ENCODE results near the gene PLCB1. TPM values are rescaled to one million over a fixed set of nuclear protein-coding genes. Genes with fewer than 3 reads are reported as not detected.
"Not testable (repeated sequence)": the region's sequence is repeated elsewhere in the genome, so short reads cannot be mapped to it uniquely, and the experiment has no call there.

PLCB1 gene
- 1 to 10 TPM; 3.2 to 3.4 TPM for total RNA-seq

GRCh38 chr20:8131598-8132483 lies at the start of gene PLCB1:
Gene PLCB1, plus strand, starts transcription at chr20:8132266. Its CDS starts 386 bp downstream, at chr20:8132652.
- Mint-ChIP-seq H3K27ac (no peak within 1 kb of the TSS), H3K4me3 (peak within 1 kb of the TSS; percentile 83), H3K4me1 (ENCODE audit: low read depth) (peaks cover 29% of the 10 kb centered on the region), H3K27me3 (ENCODE audit: low read depth) (peaks cover 45% of the 10 kb centered on the region), H3K9me3 (no peaks in the 10 kb centered on the region), H3K36me3 (ENCODE audit: insufficient read depth in 2 of 2) (no peaks in the 10 kb centered on the region)
- ATAC-seq (replicated peaks in 1 of 2) (peak; percentile 89), DNase-seq (peak; percentile 83)

- Mint-ChIP-seq H3K4me1 (ENCODE audit: low read depth) (no peaks in the 10 kb centered on the region), H3K36me3 (ENCODE audit: insufficient read depth in 2 of 2) (no peaks in the 10 kb centered on the region), H3K4me3 (no peak overlapping the region), H3K27me3 (ENCODE audit: low read depth) (peaks cover 5% of the 10 kb centered on the region), H3K27ac (no peak overlapping the region), H3K9me3 (no peaks in the 10 kb centered on the region)
- ATAC-seq (replicated peaks in 1 of 2) (no peak), DNase-seq (no peak)
Measured at GRCh38 chr20:8082989-8083388, 49.1 kb upstream of the PLCB1 start.

- DNase-seq (no peak), ATAC-seq (replicated peaks in 1 of 2) (no peak)
- Mint-ChIP-seq H3K4me3 (no peak overlapping the region), H3K9me3 (no peaks in the 10 kb centered on the region), H3K4me1 (ENCODE audit: low read depth) (no peaks in the 10 kb centered on the region), H3K27ac (no peak overlapping the region), H3K36me3 (ENCODE audit: insufficient read depth in 2 of 2) (no peaks in the 10 kb centered on the region), H3K27me3 (ENCODE audit: low read depth) (peaks cover 8% of the 10 kb centered on the region)
Measured at GRCh38 chr20:8089668-8090067, 42.4 kb upstream of the PLCB1 start.

- no peaks in the 10 kb centered on the region for H3K36me3 Mint-ChIP-seq (ENCODE audit: insufficient read depth in 2 of 2)
- H3K27ac Mint-ChIP-seq, result no peak overlapping the region
- H3K4me3 Mint-ChIP-seq, result no peak overlapping the region
- ATAC-seq (replicated peaks in 1 of 2) (no peak), DNase-seq (no peak)
- no peaks in the 10 kb centered on the region for H3K9me3 Mint-ChIP-seq
- H3K4me1 Mint-ChIP-seq (ENCODE audit: low read depth), result no peaks in the 10 kb centered on the region
- H3K27me3 Mint-ChIP-seq (ENCODE audit: low read depth), result peaks cover 8% of the 10 kb centered on the region
Measured at GRCh38 chr20:8094415-8094818, 37.6 kb upstream of the PLCB1 start.

GRCh38 chr20:8094850-8095249 lies 37.2 kb upstream of the PLCB1 start:
- DNase-seq (no peak), ATAC-seq (replicated peaks in 1 of 2) (no peak)
- Mint-ChIP-seq H3K36me3 (ENCODE audit: insufficient read depth in 2 of 2) (no peaks in the 10 kb centered on the region), H3K27me3 (ENCODE audit: low read depth) (peaks cover 8% of the 10 kb centered on the region), H3K9me3 (no peaks in the 10 kb centered on the region), H3K27ac (no peak overlapping the region), H3K4me1 (ENCODE audit: low read depth) (no peaks in the 10 kb centered on the region), H3K4me3 (no peak overlapping the region)

GRCh38 chr20:8095648-8096572 lies 36.2 kb upstream of the PLCB1 start:
- no peak overlapping the region for H3K4me3 Mint-ChIP-seq
- H3K27me3 Mint-ChIP-seq (ENCODE audit: low read depth), result peaks cover 13% of the 10 kb centered on the region
- H3K27ac Mint-ChIP-seq, result no peak overlapping the region
- H3K4me1 Mint-ChIP-seq (ENCODE audit: low read depth), result no peaks in the 10 kb centered on the region
- DNase-seq (no peak), ATAC-seq (replicated peaks in 1 of 2) (no peak)
- H3K36me3 Mint-ChIP-seq (ENCODE audit: insufficient read depth in 2 of 2), result no peaks in the 10 kb centered on the region
- H3K9me3 Mint-ChIP-seq, result no peaks in the 10 kb centered on the region

GRCh38 chr20:8097307-8097706 lies 34.8 kb upstream of the PLCB1 start:
- DNase-seq, result no peak
- Mint-ChIP-seq H3K27ac (no peak overlapping the region), H3K4me3 (no peak overlapping the region), H3K36me3 (ENCODE audit: insufficient read depth in 2 of 2) (no peaks in the 10 kb centered on the region), H3K9me3 (no peaks in the 10 kb centered on the region), H3K27me3 (ENCODE audit: low read depth) (peaks cover 19% of the 10 kb centered on the region), H3K4me1 (ENCODE audit: low read depth) (no peaks in the 10 kb centered on the region)
- no peak for ATAC-seq (replicated peaks in 1 of 2)

- H3K27me3 Mint-ChIP-seq (ENCODE audit: low read depth), result peaks cover 21% of the 10 kb centered on the region
- H3K9me3 Mint-ChIP-seq, result peaks cover 10 to 13% of the 10 kb centered on the region in 2 donors
- H3K4me1 Mint-ChIP-seq (ENCODE audit: low read depth), result no peaks in the 10 kb centered on the region
- no peak for DNase-seq
- H3K4me3 Mint-ChIP-seq, result no peak overlapping the region
- H3K36me3 Mint-ChIP-seq (ENCODE audit: insufficient read depth in 2 of 2), result peaks cover 8 to 11% of the 10 kb centered on the region in 2 donors
- H3K27ac Mint-ChIP-seq, result no peak overlapping the region
- no peak for ATAC-seq (replicated peaks in 1 of 2)
Measured at GRCh38 chr20:8104252-8104651, 27.8 kb upstream of the PLCB1 start.

GRCh38 chr20:8114612-8115011 lies 17.5 kb upstream of the PLCB1 start:
- H3K36me3 Mint-ChIP-seq (ENCODE audit: insufficient read depth in 2 of 2); H3K27me3 Mint-ChIP-seq (ENCODE audit: low read depth); DNase-seq; ATAC-seq (replicated peaks in 1 of 2); H3K4me1 Mint-ChIP-seq (ENCODE audit: low read depth); H3K9me3 Mint-ChIP-seq; H3K27ac Mint-ChIP-seq; H3K4me3 Mint-ChIP-seq: not testable (repeated sequence)

GRCh38 chr20:8115436-8115835 lies 16.6 kb upstream of the PLCB1 start:
- Mint-ChIP-seq H3K36me3 (ENCODE audit: insufficient read depth in 2 of 2) (peaks cover 0 to 1% of the 10 kb centered on the region in 2 donors), H3K4me3 (no peak overlapping the region), H3K4me1 (ENCODE audit: low read depth) (no peaks in the 10 kb centered on the region), H3K9me3 (no peaks in the 10 kb centered on the region), H3K27ac (no peak overlapping the region), H3K27me3 (ENCODE audit: low read depth) (peaks cover 10% of the 10 kb centered on the region)
- ATAC-seq (replicated peaks in 1 of 2) (no peak), DNase-seq (no peak)

- Mint-ChIP-seq H3K4me3 (no peak overlapping the region), H3K27me3 (ENCODE audit: low read depth) (peaks cover 15% of the 10 kb centered on the region), H3K4me1 (ENCODE audit: low read depth) (no peaks in the 10 kb centered on the region), H3K27ac (no peak overlapping the region), H3K9me3 (no peaks in the 10 kb centered on the region), H3K36me3 (ENCODE audit: insufficient read depth in 2 of 2) (peaks cover 0 to 1% of the 10 kb centered on the region in 2 donors)
- DNase-seq (no peak), ATAC-seq (replicated peaks in 1 of 2) (no peak)
Measured at GRCh38 chr20:8116067-8116811, 15.8 kb upstream of the PLCB1 start.

GRCh38 chr20:8117636-8118035 lies 14.4 kb upstream of the PLCB1 start:
- DNase-seq, result no peak
- no peaks in the 10 kb centered on the region for H3K36me3 Mint-ChIP-seq (ENCODE audit: insufficient read depth in 2 of 2)

GRCh38 chr20:8118039-8118438 lies 14.0 kb upstream of the PLCB1 start:
- H3K4me3 Mint-ChIP-seq, result no peak overlapping the region

More at GRCh38 chr20:8117636-8118035, 14.4 kb upstream of the PLCB1 start:
- Mint-ChIP-seq H3K27ac (no peak overlapping the region), H3K4me3 (no peak overlapping the region), H3K4me1 (ENCODE audit: low read depth) (no peaks in the 10 kb centered on the region), H3K27me3 (ENCODE audit: low read depth) (peaks cover 15% of the 10 kb centered on the region), H3K9me3 (no peaks in the 10 kb centered on the region)
- ATAC-seq (replicated peaks in 1 of 2), result no peak

More at GRCh38 chr20:8118039-8118438, 14.0 kb upstream of the PLCB1 start:
- DNase-seq (no peak), ATAC-seq (replicated peaks in 1 of 2) (no peak)
- no peak overlapping the region for H3K27ac Mint-ChIP-seq
- H3K9me3 Mint-ChIP-seq, result no peaks in the 10 kb centered on the region
- H3K36me3 Mint-ChIP-seq (ENCODE audit: insufficient read depth in 2 of 2), result no peaks in the 10 kb centered on the region
- H3K4me1 Mint-ChIP-seq (ENCODE audit: low read depth), result no peaks in the 10 kb centered on the region
- peaks cover 19% of the 10 kb centered on the region for H3K27me3 Mint-ChIP-seq (ENCODE audit: low read depth)

Data from activated T-cell treated with anti-CD3 and anti-CD28 coated beads, Interleukin-2, amount 50 U/mL, for 72 hours (primary cell).